ENCODE measurements around the gene LYRM9.
"Not testable (repeated sequence)": the region's sequence is repeated elsewhere in the genome, so short reads cannot be mapped to it uniquely, and the experiment has no call there.

LYRM9 gene

GRCh38 chr17:27889711-27890251 lies 3.4 kb downstream of the LYRM9 start:
- DNase-seq: no peak

GRCh38 chr17:27888945-27889344 lies 4.2 kb downstream of the LYRM9 start:
- no CpG with 5 or more reads among the region's 7 CpGs for whole genome bisulfite sequencing (ENCODE audit: extremely low coverage, insufficient coverage, low lambda C conversion rate)
- no peak overlapping the region for H3K27ac ChIP-seq (ENCODE audit: low read depth, low read length)
- peak; percentile 96 for DNase-seq

More at GRCh38 chr17:27889711-27890251, 3.4 kb downstream of the LYRM9 start:
- Histone ChIP-seq H3K79me2 (ENCODE audit: control insufficient read depth, insufficient read depth, low read length) (no peaks in the 10 kb centered on the region), H3K4me3 (ENCODE audit: low read length) (no peak overlapping the region), H2BK120ac (ENCODE audit: low read depth, low read length) (no peak overlapping the region), H2AK5ac (ENCODE audit: low read length) (no peak overlapping the region), H3K9ac (ENCODE audit: low read length) (no peak overlapping the region), H4K5ac (ENCODE audit: low read length) (no peak overlapping the region), H3K4ac (ENCODE audit: low read depth, low read length) (no peak overlapping the region), H4K8ac (ENCODE audit: low read depth, low read length) (no peak overlapping the region), H3K23ac (ENCODE audit: low read length) (no peak overlapping the region), H2BK5ac (ENCODE audit: low read length) (no peak overlapping the region), H3K18ac (ENCODE audit: low read length) (no peak overlapping the region), H3K27ac (ENCODE audit: low read depth, low read length) (no peak overlapping the region), H3K27me3 (ENCODE audit: insufficient read depth, low read length, poor library complexity) (no peaks in the 10 kb centered on the region), H3K4me1 (ENCODE audit: control insufficient read depth, low read depth, low read length) (peaks cover 15% of the 10 kb centered on the region), H3K4me2 (ENCODE audit: low read length) (no peak overlapping the region), H3K56ac (ENCODE audit: low read length) (no peak overlapping the region), H2BK15ac (replicated peaks; ENCODE audit: low read depth) (no peak overlapping the region), H3K79me1 (ENCODE audit: low read length) (no peaks in the 10 kb centered on the region), H3K36me3 (ENCODE audit: control insufficient read depth, insufficient read depth, low read length) (no peaks in the 10 kb centered on the region)
- WGBS (ENCODE audit: extremely low coverage, insufficient coverage, low lambda C conversion rate): no CpG with 5 or more reads among the region's 4 CpGs

GRCh38 chr17:27888067-27888466 lies 5.1 kb downstream of the LYRM9 start:
- H3K18ac ChIP-seq (ENCODE audit: low read length): no peak overlapping the region
- WGBS (ENCODE audit: extremely low coverage, insufficient coverage, low lambda C conversion rate): no CpG with 5 or more reads among the region's 2 CpGs
- H3K79me1 ChIP-seq (ENCODE audit: low read length): no peaks in the 10 kb centered on the region
- H3K4me2 ChIP-seq (ENCODE audit: low read length): no peak overlapping the region
- H3K4ac ChIP-seq (ENCODE audit: low read depth, low read length): no peak overlapping the region
- H3K23ac ChIP-seq (ENCODE audit: low read length): no peak overlapping the region
- peak overlapping the region; percentile 64 for H3K56ac ChIP-seq (ENCODE audit: low read length)
- no peak for DNase-seq
- no peak overlapping the region for H4K8ac ChIP-seq (ENCODE audit: low read depth, low read length)
- no peak overlapping the region for H2AK5ac ChIP-seq (ENCODE audit: low read length)
- H3K4me3 ChIP-seq (ENCODE audit: low read length): no peak overlapping the region
- no peak overlapping the region for H3K27ac ChIP-seq (ENCODE audit: low read depth, low read length)
- H3K79me2 ChIP-seq (ENCODE audit: control insufficient read depth, insufficient read depth, low read length): no peaks in the 10 kb centered on the region
- H2BK120ac ChIP-seq (ENCODE audit: low read depth, low read length): no peak overlapping the region
- H3K4me1 ChIP-seq (ENCODE audit: control insufficient read depth, low read depth, low read length): peaks cover 13% of the 10 kb centered on the region
- H2BK15ac ChIP-seq (replicated peaks; ENCODE audit: low read depth): no peak overlapping the region
- no peak overlapping the region for H4K5ac ChIP-seq (ENCODE audit: low read length)
- no peak overlapping the region for H2BK5ac ChIP-seq (ENCODE audit: low read length)
- no peaks in the 10 kb centered on the region for H3K27me3 ChIP-seq (ENCODE audit: insufficient read depth, low read length, poor library complexity)
- no peak overlapping the region for H3K9ac ChIP-seq (ENCODE audit: low read length)
- no peaks in the 10 kb centered on the region for H3K36me3 ChIP-seq (ENCODE audit: control insufficient read depth, insufficient read depth, low read length)

More at GRCh38 chr17:27888945-27889344, 4.2 kb downstream of the LYRM9 start:
- H3K9ac ChIP-seq (ENCODE audit: low read length): peak overlapping the region; percentile 2
- H4K8ac ChIP-seq (ENCODE audit: low read depth, low read length): no peak overlapping the region
- H2AK5ac ChIP-seq (ENCODE audit: low read length): no peak overlapping the region
- no peak overlapping the region for H3K4me3 ChIP-seq (ENCODE audit: low read length)
- no peaks in the 10 kb centered on the region for H3K79me1 ChIP-seq (ENCODE audit: low read length)
- H4K5ac ChIP-seq (ENCODE audit: low read length): no peak overlapping the region
- H3K56ac ChIP-seq (ENCODE audit: low read length): peak overlapping the region; percentile 45
- no peak overlapping the region for H3K18ac ChIP-seq (ENCODE audit: low read length)
- no peak overlapping the region for H3K23ac ChIP-seq (ENCODE audit: low read length)
- H3K27me3 ChIP-seq (ENCODE audit: insufficient read depth, low read length, poor library complexity): no peaks in the 10 kb centered on the region
- no peak overlapping the region for H3K4me2 ChIP-seq (ENCODE audit: low read length)
- H2BK120ac ChIP-seq (ENCODE audit: low read depth, low read length): no peak overlapping the region
- H2BK15ac ChIP-seq (replicated peaks; ENCODE audit: low read depth): no peak overlapping the region
- no peak overlapping the region for H3K4ac ChIP-seq (ENCODE audit: low read depth, low read length)
- H3K36me3 ChIP-seq (ENCODE audit: control insufficient read depth, insufficient read depth, low read length): no peaks in the 10 kb centered on the region
- H2BK5ac ChIP-seq (ENCODE audit: low read length): peak overlapping the region; percentile 2
- peaks cover 15% of the 10 kb centered on the region for H3K4me1 ChIP-seq (ENCODE audit: control insufficient read depth, low read depth, low read length)
- no peaks in the 10 kb centered on the region for H3K79me2 ChIP-seq (ENCODE audit: control insufficient read depth, insufficient read depth, low read length)

GRCh38 chr17:27886348-27886906 lies 6.7 kb downstream of the LYRM9 start:
- H3K4me3 ChIP-seq (ENCODE audit: low read length): not testable (repeated sequence)
- WGBS (ENCODE audit: extremely low coverage, insufficient coverage, low lambda C conversion rate): no CpG with 5 or more reads among the region's 8 CpGs

GRCh38 chr17:27882162-27882840 lies 10.9 kb downstream of the LYRM9 start:
- Histone ChIP-seq H3K56ac (ENCODE audit: low read length) (no peak overlapping the region), H3K79me2 (ENCODE audit: control insufficient read depth, insufficient read depth, low read length) (no peaks in the 10 kb centered on the region), H3K36me3 (ENCODE audit: control insufficient read depth, insufficient read depth, low read length) (no peaks in the 10 kb centered on the region), H3K18ac (ENCODE audit: low read length) (no peak overlapping the region), H2AK5ac (ENCODE audit: low read length) (no peak overlapping the region), H4K5ac (ENCODE audit: low read length) (no peak overlapping the region), H2BK15ac (replicated peaks; ENCODE audit: low read depth) (no peak overlapping the region), H3K79me1 (ENCODE audit: low read length) (no peaks in the 10 kb centered on the region), H3K4me3 (ENCODE audit: low read length) (no peak overlapping the region), H3K27ac (ENCODE audit: low read depth, low read length) (no peak overlapping the region), H3K9ac (ENCODE audit: low read length) (no peak overlapping the region), H3K4ac (ENCODE audit: low read depth, low read length) (no peak overlapping the region), H2BK120ac (ENCODE audit: low read depth, low read length) (no peak overlapping the region), H3K4me1 (ENCODE audit: control insufficient read depth, low read depth, low read length) (no peaks in the 10 kb centered on the region), H3K27me3 (ENCODE audit: insufficient read depth, low read length, poor library complexity) (no peaks in the 10 kb centered on the region), H2BK5ac (ENCODE audit: low read length) (no peak overlapping the region), H3K23ac (ENCODE audit: low read length) (no peak overlapping the region), H4K8ac (ENCODE audit: low read depth, low read length) (no peak overlapping the region), H3K4me2 (ENCODE audit: low read length) (no peak overlapping the region)
- no peak for DNase-seq
- WGBS (ENCODE audit: extremely low coverage, insufficient coverage, low lambda C conversion rate): no CpG with 5 or more reads among the region's 11 CpGs

More at GRCh38 chr17:27886348-27886906, 6.7 kb downstream of the LYRM9 start:
- not testable (repeated sequence) for H4K5ac ChIP-seq (ENCODE audit: low read length); H3K9ac ChIP-seq (ENCODE audit: low read length); H3K23ac ChIP-seq (ENCODE audit: low read length); H3K4ac ChIP-seq (ENCODE audit: low read depth, low read length); H3K18ac ChIP-seq (ENCODE audit: low read length); H2BK15ac ChIP-seq (replicated peaks; ENCODE audit: low read depth); H4K8ac ChIP-seq (ENCODE audit: low read depth, low read length); H2AK5ac ChIP-seq (ENCODE audit: low read length); H3K36me3 ChIP-seq (ENCODE audit: control insufficient read depth, insufficient read depth, low read length); H3K27ac ChIP-seq (ENCODE audit: low read depth, low read length); H3K56ac ChIP-seq (ENCODE audit: low read length); H2BK120ac ChIP-seq (ENCODE audit: low read depth, low read length); H3K79me1 ChIP-seq (ENCODE audit: low read length); H3K4me2 ChIP-seq (ENCODE audit: low read length); H3K79me2 ChIP-seq (ENCODE audit: control insufficient read depth, insufficient read depth, low read length); H3K27me3 ChIP-seq (ENCODE audit: insufficient read depth, low read length, poor library complexity); DNase-seq; H2BK5ac ChIP-seq (ENCODE audit: low read length)
- H3K4me1 ChIP-seq (ENCODE audit: control insufficient read depth, low read depth, low read length): peaks cover 13% of the 10 kb centered on the region
